Measurements from ENCODE around the gene CCDC91. TPM values are rescaled to one million over a fixed set of nuclear protein-coding genes. Genes with fewer than 3 reads are reported as not detected.

The CCDC91 gene
- total and polyA plus RNA-seq, 2 of the 4 experiments (the other 2 are of a cell fraction) = 8.6 to 14.7 TPM

GRCh38 chr12:28320353-28320752 lies 130.1 kb downstream of the CCDC91 start:
- in situ Hi-C loops (cut with MboI; ENCODE audit: low sequenced_read_pairs) (no loop called here), intact Hi-C loops (cut with micrococcal nuclease) (no loop called here)
- CTCF ChIA-PET = interaction anchor here (0.6 kb wide), 1 partner anchor 264 kb away, joined by 3 read pairs; no protein-coding TSS in a partner anchor

More at GRCh38 chr12:28320353-28320752, 130.1 kb downstream of the CCDC91 start:
- H4K8ac ChIP-seq (ENCODE audit: low read depth in 2 of 2, low read length in 2 of 2) = no peak overlapping the region
- no peak overlapping the region for H4K91ac ChIP-seq (ENCODE audit: insufficient read depth, low read depth, low read length)
- H2BK15ac ChIP-seq (ENCODE audit: low read depth, low read length) = no peak overlapping the region
- no peak overlapping the region for H2AFZ ChIP-seq (replicated peaks; ENCODE audit: low read length, poor library complexity)
- H3K4me1 ChIP-seq (ENCODE audit: control insufficient read depth, insufficient read depth, low read length) = no peaks in the 10 kb centered on the region
- H3K56ac ChIP-seq (ENCODE audit: extremely low read depth, insufficient read depth, low read length) = no peak overlapping the region
- no peak overlapping the region for H3K4ac ChIP-seq (ENCODE audit: low read depth, low read length)
- dilution Hi-C loops (cut with HindIII; ENCODE audit: low sequenced_read_pairs, unreplicated experiment) = no loop called here
- no peaks in the 10 kb centered on the region for H4K20me1 ChIP-seq (ENCODE audit: insufficient read depth, low read length)
- H3K18ac ChIP-seq (ENCODE audit: low read depth, low read length) = no peak overlapping the region
- no peak overlapping the region for H2AK9ac ChIP-seq (replicated peaks; ENCODE audit: low read depth, low read length, poor library complexity)
- 0 out of 4 replicates have a peak, but pooled peaks cover 0 to 2% of the 10 kb centered on the region in 2 experiments for H3K79me1 ChIP-seq (ENCODE audit: low read depth in 1 of 2, low read length in 2 of 2)
- no peaks in the 10 kb centered on the region for H3K9me1 ChIP-seq (ENCODE audit: insufficient read depth, low read length)
- POLR2A ChIA-PET (ENCODE audit: unreplicated experiment) = no interaction called here
- H4K5ac ChIP-seq (ENCODE audit: low read depth, low read length) = no peak overlapping the region
- H2BK120ac ChIP-seq (ENCODE audit: low read depth, low read length) = no peak overlapping the region
- no peak for DNase-seq
- H2BK20ac ChIP-seq (ENCODE audit: low read depth, low read length) = no peak overlapping the region
- H3K14ac ChIP-seq (replicated peaks; ENCODE audit: low read depth, low read length) = no peak overlapping the region
- H3K27me3 ChIP-seq (ENCODE audit: control insufficient read depth, insufficient read depth, low read length) = no peaks in the 10 kb centered on the region
- no peak overlapping the region for H2BK5ac ChIP-seq (ENCODE audit: low read depth, low read length, poor library complexity, severe bottlenecking)
- no peaks in the 10 kb centered on the region for H3K36me3 ChIP-seq (ENCODE audit: control insufficient read depth, insufficient read depth, low read length)
- H3K4me2 ChIP-seq (ENCODE audit: low read depth, low read length) = no peak overlapping the region
- H3K9ac ChIP-seq (ENCODE audit: low read depth, low read length) = no peak overlapping the region
- no peak overlapping the region for H3K4me3 ChIP-seq (ENCODE audit: insufficient read depth, low read depth, low read length)
- no peak for TF ChIP-seq USF2 (IDR thresholded peaks at IDR 0.05; ENCODE audit: low read depth, low read length)
- no peak for TF ChIP-seq MAFK (IDR thresholded peaks at IDR 0.05; ENCODE audit: low read depth, low read length)
- TF ChIP-seq ELK1 (IDR thresholded peaks at IDR 0.05; ENCODE audit: borderline replicate concordance, low read depth, low read length) = no peak
- no peak for TF ChIP-seq RAD21 (IDR thresholded peaks at IDR 0.05; ENCODE audit: low read length)
- TF ChIP-seq MXI1 (IDR thresholded peaks at IDR 0.05; ENCODE audit: borderline replicate concordance, low read depth, low read length) = no peak
- no peak for TF ChIP-seq MAZ (IDR thresholded peaks at IDR 0.05; ENCODE audit: borderline replicate concordance, low read depth, low read length)
- no peak for TF ChIP-seq NFE2L2 (IDR thresholded peaks at IDR 0.05; ENCODE audit: low read depth, low read length)
- TF ChIP-seq FOS (IDR thresholded peaks at IDR 0.05; ENCODE audit: low read depth, low read length) = no peak
- no peak for TF ChIP-seq CHD1 (IDR thresholded peaks at IDR 0.05; ENCODE audit: low read depth, low read length)
- no peak overlapping the region for H2AK5ac ChIP-seq (ENCODE audit: low read depth, low read length)
- no peak overlapping the region for H3K27ac ChIP-seq (ENCODE audit: insufficient read depth, low read length)
- H3K9me3 ChIP-seq (ENCODE audit: control insufficient read depth, insufficient read depth, low read length) = no peaks in the 10 kb centered on the region
- H3K23ac ChIP-seq (ENCODE audit: low read depth, low read length) = no peak overlapping the region
- WGBS, 2 experiments (ENCODE audit: extremely low coverage in 2 of 2, insufficient read length in 1 of 2) = no CpG with 5 or more reads among the region's 1 CpG
- BruUV-seq (replicated peaks) = no TSS peak
- ATAC-seq (ENCODE audit: low read depth) = no peak

All from IMR-90 (cell line).